Activated CD8-positive, alpha-beta memory T cell treated with anti-CD3 and anti-CD28 coated beads for 36 hours (primary cell): ENCODE measurements around the gene TBC1D4. TPM values are rescaled to one million over a fixed set of nuclear protein-coding genes. Genes with fewer than 3 reads are reported as not detected.

ENCODE experiments used
- CTCF ChIA-PET: fragments of 350-600 bp; sonication (Branson Sonifier 250); formaldehyde crosslinking; loops from one replicate; lab custom pipeline; 2021; ENCODE audit warnings: antibody characterized with exemption; lab: Charles Lee
- POLR2A ChIA-PET: fragments of 350-600 bp; sonication (Branson Sonifier 250); formaldehyde crosslinking; loops from one replicate; lab custom pipeline; 2021; ENCODE audit warnings: antibody characterized with exemption; lab: Charles Lee
- total RNA-seq, 2 experiments: library from RNA; stranded (reverse); gene quantifications; one replicate each; pipeline ENCODE4 v1.2.3, GENCODE V29; 2021

TBC1D4 gene
- total RNA-seq, 2 experiments from 2014 or later: 62.5 to 67.8 TPM

GRCh38 chr13:75426421-75426820 lies 55.5 kb downstream of the TBC1D4 start:
- ChIA-PET CTCF (no interaction called here), POLR2A (no interaction called here)

- ChIA-PET POLR2A (no interaction called here), CTCF (no interaction called here)
These were observed 56.6 kb downstream of the TBC1D4 start for GRCh38 chr13:75425216-75426009.

GRCh38 chr13:75423946-75424345 lies 58.0 kb downstream of the TBC1D4 start:
- CTCF ChIA-PET: no interaction called here
- POLR2A ChIA-PET: no interaction called here

- POLR2A ChIA-PET: no interaction called here
- CTCF ChIA-PET: no interaction called here
These were observed 59.9 kb downstream of the TBC1D4 start for GRCh38 chr13:75422028-75422427.

- ChIA-PET CTCF (no interaction called here), POLR2A (no interaction called here)
These were observed 60.8 kb downstream of the TBC1D4 start for GRCh38 chr13:75421133-75421532.

GRCh38 chr13:75419656-75420055 lies 62.3 kb downstream of the TBC1D4 start:
- CTCF ChIA-PET: no interaction called here
- POLR2A ChIA-PET: no interaction called here

- ChIA-PET POLR2A (no interaction called here), CTCF (no interaction called here)
These were observed 63.0 kb downstream of the TBC1D4 start for GRCh38 chr13:75418997-75419396.

GRCh38 chr13:75418186-75418843 lies 63.7 kb downstream of the TBC1D4 start:
- ChIA-PET POLR2A (no interaction called here), CTCF (no interaction called here)

GRCh38 chr13:75417656-75418055 lies 64.3 kb downstream of the TBC1D4 start:
- ChIA-PET POLR2A (no interaction called here), CTCF (no interaction called here)

GRCh38 chr13:75417012-75417384 lies 65.0 kb downstream of the TBC1D4 start:
- POLR2A ChIA-PET: no interaction called here
- CTCF ChIA-PET: no interaction called here

GRCh38 chr13:75416327-75417011 lies 65.5 kb downstream of the TBC1D4 start:
- ChIA-PET POLR2A (no interaction called here), CTCF (interaction anchor here (1.5 kb wide), 1 partner anchor 66 kb away, joined by 3 read pairs; the partner anchor contains the start of gene TBC1D4)

GRCh38 chr13:75415694-75416093 lies 66.3 kb downstream of the TBC1D4 start:
- ChIA-PET CTCF (interaction anchor here (0.7 to 1.5 kb wide), 2 partner anchors 66 to 1811 kb away, joined by 3 read pairs; partner anchors contain the start of gene TBC1D4), POLR2A (no interaction called here)

- CTCF ChIA-PET: interaction anchor here (0.7 to 1.5 kb wide), 2 partner anchors 67 to 1811 kb away, joined by 3 read pairs; partner anchors contain the start of gene TBC1D4
- POLR2A ChIA-PET: no interaction called here
These were observed 66.8 kb downstream of the TBC1D4 start for GRCh38 chr13:75415171-75415570.

GRCh38 chr13:75414036-75414827 lies 67.7 kb downstream of the TBC1D4 start:
- POLR2A ChIA-PET: no interaction called here
- CTCF ChIA-PET: no interaction called here

- ChIA-PET POLR2A (no interaction called here), CTCF (no interaction called here)
These were observed 69.9 kb downstream of the TBC1D4 start for GRCh38 chr13:75411924-75412537.

- POLR2A ChIA-PET: no interaction called here
- CTCF ChIA-PET: no interaction called here
These were observed 71.8 kb downstream of the TBC1D4 start for GRCh38 chr13:75410207-75410606.

- ChIA-PET POLR2A (no interaction called here), CTCF (no interaction called here)
These were observed 74.0 kb downstream of the TBC1D4 start for GRCh38 chr13:75407998-75408397.

- ChIA-PET POLR2A (no interaction called here), CTCF (no interaction called here)
These were observed 74.5 kb downstream of the TBC1D4 start for GRCh38 chr13:75407473-75407872.
